NCI-H748 treated with DMSO at 0.1 percent for 48 hours (cell line): ENCODE data around the gene PTCRA.
A peak's percentile ranks its signal among the peaks of the same experiment; 100 is the strongest.

Source experiments
- DNase-seq: peaks from one replicate; lab custom pipeline; 2025; lab: John Stamatoyannopoulos, UW

The PTCRA gene

DNA sequence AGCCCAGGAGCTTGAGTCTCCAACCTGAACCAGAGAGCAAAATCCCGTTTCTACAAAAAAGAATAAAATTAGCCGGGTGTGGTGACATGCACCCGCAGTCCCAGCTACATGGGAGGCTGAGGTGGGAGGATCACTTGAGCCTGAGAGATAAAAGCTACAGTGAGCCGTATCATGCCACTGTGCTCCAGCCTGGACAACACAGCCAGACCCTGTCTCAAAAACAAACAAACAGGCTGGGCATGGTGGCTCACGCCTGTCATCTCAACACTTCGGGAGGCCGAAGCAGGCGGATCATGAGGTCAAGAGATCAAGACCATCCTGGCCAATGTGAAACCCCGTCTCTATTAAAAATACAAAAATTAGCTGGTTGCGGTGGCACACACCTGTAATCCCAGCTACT, 11.4 kb upstream of the PTCRA start:
- DNase-seq: no peak

DNA sequence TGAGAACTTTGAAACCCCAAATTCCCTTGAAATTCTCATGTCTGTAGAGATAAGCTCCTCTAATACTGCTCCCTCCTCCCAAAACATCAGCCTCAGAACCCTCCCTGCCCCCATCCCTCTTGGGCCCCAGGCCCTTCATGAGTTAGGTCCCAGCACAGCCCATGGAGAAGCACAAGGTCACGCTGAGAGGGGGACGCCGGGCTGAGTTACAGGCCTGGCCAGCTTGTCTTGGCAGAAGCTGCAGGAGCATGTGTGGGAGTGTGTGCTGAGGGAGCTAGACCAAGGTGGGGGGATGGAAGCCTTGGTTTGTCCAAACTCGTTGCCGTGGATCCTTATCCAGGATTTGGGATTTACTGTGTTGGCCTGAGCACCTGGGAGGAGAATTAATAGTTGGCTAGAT, 8.5 kb upstream of the PTCRA start:
- no peak for DNase-seq

DNA sequence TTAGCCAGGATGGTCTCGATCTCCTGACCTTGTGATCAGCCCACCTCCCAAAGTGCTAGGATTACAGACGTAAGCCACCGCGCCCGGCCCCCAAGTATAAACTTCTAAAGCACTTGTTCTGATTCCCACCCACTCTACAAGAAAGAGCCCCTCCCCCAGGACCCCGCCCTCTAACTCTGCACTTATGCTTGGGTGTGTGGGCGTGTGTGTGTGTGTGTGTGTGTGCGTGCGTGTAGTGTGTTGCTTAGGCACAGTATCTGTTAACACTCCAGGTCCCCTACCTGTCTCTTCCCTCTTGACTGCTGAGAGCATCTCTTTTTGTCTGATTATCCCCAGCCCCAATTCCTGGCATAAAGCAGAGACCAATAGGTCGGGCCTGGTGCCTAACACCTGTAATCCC, 6.0 kb upstream of the PTCRA start:
- DNase-seq: no peak

DNA sequence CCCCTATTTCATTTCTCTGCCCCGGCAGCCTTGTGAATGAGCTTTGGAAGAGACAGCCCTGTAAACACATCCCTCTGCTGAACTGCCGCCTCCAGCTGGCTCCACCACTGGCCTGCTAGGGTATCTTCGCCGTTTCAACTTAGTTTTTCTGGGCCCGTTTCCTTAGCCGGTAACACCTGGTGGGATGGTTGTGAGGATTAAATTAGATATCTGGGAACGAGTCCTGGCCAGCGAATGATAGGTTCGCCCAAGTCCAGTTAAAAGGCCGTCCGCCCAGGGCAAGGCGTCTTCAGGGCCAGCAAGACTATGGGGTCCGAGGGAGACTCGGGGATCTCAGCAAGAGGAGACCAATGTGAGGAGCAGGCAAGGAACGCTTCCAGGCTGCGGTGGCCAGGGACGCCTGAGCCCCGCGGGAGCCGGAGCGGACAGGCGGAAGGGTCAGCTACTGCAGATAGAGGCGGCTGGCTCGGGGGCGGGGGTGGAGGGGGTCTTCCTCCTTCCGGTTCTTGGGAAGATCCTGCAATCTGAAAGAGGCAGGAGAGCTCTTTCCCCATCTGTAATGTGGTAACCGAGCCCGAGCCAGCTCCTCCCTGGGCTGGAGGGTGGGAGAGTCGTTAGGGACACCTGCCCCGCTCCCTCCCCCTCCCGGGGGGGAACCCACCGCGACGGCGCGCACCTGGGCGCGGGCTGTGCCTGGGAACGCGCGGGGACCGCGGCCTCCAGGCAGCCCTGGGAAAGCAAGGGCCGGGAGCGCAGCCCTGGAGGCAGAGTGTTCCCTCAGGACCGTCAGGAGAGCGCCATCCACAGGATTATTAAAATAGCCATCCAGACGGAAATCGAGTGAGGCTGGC, 4.5 kb upstream of the PTCRA start:
- DNase-seq: no peak

DNA sequence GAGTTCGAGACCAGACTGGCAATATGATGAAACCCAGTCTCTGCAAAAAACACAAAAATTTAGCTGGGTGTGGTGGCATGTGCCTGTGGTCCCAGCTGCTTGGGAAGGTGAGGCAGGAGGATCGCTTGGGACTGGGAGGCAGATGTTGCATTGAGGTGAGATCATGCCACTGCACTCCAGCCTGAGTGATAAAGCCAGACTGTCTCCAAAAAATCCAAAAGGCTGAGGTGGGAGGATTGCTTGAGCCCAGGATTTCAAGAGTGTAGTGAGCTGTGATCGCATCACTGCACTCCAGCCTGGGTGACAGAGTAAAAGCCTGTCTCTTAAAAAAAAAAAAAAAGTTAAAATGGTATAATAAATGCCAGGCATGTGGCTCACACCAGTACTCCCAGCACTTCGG, 1.3 kb upstream of the PTCRA start:
- DNase-seq: no peak

DNA sequence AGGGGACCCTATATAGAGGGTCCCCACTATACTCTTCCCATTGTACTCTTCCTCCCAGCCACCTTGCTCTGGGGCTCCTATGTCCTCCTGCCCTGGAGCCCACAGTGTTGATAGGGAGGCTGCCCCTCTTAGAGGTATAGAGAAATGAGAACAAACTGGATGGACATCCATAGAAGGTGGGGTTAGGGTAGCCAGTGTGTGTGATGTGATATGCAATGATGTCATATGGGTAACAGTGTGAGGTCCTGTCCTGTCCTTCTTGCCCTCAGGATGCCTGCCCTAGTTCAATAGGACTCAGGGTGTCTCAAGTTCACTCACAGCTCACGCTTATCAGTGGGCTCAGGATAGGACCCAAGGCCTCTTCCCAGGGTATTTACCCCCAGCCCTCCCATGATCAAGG, 435 bp downstream of the PTCRA start:
- DNase-seq: no peak

DNA sequence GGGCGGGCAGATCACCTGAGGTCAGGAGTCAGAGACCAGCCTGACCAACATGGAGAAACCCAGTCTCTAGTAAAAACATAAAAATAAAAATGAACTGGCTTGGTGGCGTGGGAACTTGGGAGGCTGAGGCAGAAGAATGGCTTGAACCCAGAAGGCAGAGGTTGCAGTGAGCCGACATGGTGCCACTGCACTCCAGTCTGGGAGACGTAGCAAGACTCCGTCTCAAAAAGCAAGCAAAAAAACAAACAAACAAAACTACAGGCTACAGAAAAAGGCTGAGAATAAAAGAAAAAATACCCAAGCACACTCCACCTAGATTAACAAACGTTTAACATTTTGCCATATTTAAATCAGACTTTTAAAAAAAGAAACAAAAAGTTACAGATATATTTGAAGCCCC, 5.9 kb downstream of the PTCRA start:
- no peak for DNase-seq

DNA sequence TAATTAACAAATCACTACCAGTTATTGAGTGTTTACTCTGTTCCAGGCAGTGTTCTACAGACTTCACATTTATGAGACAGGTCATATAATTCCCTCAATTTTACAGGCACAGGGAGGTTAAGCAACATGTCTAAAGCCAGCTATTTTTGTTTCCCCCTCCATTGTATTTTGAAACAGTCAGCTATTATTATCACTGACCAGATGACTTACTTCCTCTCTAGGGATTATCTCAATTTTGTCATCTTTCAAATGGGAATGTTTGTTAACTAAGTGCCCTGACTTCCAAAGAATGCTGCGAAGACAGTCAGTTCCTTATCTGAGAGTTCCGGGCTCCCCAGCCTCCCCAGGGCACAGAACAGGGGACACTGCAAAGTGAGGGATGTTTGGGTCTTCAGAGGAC, 7.8 kb downstream of the PTCRA start:
- no peak for DNase-seq

DNA sequence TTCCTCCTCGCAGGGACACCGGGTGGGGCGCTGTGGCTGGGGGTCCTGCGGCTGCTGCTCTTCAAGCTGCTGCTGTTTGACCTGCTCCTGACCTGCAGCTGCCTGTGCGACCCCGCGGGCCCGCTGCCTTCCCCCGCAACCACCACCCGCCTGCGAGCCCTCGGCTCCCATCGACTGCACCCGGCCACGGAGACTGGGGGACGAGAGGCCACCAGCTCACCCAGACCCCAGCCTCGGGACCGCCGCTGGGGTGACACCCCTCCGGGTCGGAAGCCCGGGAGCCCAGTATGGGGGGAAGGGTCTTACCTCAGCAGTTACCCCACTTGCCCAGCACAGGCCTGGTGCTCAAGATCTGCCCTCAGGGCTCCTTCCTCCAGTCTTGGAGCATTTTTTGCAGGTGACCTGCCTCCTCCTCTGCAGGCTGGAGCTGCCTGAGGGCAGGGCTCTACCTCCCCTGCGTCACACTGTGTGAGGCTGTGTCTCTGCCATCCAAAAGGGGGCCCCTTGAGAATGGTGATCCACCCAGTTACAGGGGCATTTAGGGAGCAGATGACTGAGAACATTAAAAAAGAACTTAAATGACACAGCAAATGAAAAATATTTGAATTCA, 9.5 kb downstream of the PTCRA start:
- no peak for DNase-seq

DNA sequence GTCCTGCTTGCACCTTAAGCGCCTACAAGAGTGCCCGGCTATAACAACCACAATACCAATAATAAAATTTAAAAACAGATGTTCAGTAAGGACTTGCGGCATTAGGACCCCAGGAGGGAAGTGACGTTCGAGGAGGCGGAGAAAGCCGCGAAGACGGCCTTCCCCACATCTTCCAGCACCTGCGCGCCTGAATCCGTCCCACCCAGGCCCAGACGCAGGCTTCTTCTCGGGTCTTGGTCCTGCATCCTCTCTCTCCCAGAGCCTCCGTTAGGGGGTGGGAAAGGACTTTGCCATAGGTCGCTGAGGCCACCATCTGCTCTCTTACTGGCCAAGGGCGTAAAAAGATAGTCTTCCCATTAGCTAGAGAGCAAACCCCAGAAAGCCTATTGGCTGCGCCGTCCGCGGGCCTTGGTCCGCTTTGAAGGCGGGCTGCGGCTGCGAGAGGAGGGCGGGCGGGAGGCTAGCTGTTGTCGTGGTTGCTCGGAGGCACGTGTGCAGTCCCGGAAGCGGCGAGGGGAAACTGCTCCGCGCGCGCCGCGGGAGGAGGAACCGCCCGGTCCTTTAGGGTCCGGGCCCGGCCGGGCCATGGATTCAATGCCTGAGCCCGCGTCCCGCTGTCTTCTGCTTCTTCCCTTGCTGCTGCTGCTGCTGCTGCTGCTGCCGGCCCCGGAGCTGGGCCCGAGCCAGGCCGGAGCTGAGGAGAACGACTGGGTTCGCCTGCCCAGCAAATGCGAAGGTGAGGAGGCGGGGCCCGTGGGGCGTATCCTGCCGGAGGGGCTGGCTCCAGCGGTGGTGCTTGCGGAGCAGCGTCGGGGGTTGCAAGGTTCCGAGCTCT, 13.3 kb downstream of the PTCRA start, which contains the start of gene CNPY3:
CNPY3 (plus strand) TSS at position 495 of the 835 bp plus-strand sequence; CDS start at position 586, 91 bp downstream.
- DNase-seq: peak; percentile 98

DNA sequence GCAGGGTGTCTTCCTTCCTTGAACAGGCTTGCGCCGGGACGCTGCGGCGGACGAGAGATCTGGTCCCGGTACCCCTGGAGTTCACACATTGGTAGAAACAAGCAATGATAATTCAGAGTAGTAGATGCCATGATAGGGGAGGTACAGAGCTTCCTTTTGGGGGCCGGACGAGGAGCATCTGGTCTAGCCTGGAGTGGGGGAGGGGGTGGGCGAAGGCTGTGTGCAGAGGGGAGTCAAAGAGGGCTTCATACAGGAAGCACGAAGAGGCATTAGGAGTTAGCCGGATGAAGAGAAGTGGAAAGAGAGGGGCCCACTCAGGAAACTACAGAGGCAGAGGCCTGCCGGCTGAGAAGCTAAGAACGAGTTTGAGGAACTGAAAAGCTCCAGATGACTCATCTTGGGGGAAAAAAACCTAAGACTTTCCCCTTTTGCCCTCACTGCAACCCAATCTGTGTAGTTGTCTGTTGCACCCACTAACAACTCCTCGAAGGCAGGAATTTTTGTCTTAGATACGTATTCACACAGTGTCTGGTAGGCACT, 14.0 kb downstream of the PTCRA start:
- DNase-seq: peak; percentile 75

DNA sequence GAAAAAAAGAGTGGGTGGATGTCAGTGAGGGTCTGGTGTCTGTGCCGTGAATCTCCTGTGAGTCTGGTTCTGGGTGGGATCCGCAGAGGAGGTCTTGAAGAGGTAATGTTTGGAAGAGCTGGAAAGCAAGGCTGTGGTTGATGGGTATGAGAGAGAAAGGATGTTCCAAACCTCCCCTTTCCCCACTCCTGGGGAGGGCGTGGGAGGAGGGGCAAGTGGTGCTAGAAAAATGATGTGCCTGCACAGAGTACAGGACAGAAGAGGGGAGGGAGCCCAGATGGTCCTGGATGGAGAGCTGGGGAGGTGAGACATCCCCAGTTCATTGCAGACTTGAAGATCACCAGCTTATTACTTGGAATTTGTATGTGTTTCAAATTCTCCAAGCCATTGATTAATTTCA, 16.6 kb downstream of the PTCRA start:
- no peak for DNase-seq

DNA sequence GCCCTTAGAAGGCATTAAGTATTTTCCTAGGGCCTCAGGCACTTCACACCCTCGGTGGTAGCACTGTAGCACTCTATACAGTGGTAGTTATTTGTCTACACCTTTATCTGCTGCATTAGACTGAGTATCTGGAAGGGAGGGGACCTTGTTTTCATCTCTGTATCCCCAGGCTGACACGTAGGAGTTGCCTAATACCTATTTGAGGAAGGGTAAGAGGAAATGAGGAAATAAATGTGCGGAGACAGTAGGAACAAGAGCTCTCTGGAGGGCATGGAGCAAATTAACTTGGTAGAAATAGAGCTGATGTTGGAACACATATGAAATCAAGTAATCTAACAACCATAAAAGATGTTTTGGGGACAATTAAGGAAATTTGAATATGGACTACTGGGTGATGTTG, 17.4 kb downstream of the PTCRA start:
- DNase-seq: no peak

DNA sequence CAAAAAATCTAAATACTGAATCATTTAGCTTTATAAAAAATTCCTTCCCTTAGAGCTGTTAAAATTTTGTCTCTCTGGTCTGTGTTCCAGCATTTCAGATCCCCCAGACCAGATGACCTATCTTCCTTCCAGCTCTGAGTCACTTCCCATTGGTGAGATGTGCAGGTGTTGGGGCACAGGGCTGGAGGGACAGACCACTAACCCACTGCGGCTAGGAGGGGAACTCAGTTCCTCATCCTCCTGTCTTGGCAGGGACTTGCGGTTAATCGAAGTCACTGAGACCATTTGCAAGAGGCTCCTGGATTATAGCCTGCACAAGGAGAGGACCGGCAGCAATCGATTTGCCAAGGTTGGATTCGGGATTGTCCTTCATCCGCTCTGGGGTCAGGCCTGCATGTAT, 19.5 kb downstream of the PTCRA start:
- DNase-seq: no peak

DNA sequence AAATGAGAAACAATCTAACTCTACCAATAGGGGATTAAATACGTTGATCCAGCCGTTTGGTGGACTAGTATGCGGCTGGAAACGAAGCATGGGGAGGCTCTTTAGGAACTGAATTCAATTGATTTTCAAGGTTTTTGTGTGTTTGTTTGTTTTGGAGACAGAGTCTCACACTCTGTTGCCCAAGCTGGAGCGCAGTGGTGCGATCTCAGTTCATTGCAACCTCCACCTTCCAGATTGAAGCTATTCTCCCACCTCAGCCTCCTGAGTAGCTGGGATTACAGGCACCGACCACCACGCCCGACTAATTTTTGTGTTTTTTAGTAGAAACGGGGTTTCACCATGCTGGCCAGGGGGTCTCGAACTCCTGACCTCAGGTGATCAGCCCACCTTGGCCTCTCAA, 20.5 kb downstream of the PTCRA start:
- DNase-seq: no peak

DNA sequence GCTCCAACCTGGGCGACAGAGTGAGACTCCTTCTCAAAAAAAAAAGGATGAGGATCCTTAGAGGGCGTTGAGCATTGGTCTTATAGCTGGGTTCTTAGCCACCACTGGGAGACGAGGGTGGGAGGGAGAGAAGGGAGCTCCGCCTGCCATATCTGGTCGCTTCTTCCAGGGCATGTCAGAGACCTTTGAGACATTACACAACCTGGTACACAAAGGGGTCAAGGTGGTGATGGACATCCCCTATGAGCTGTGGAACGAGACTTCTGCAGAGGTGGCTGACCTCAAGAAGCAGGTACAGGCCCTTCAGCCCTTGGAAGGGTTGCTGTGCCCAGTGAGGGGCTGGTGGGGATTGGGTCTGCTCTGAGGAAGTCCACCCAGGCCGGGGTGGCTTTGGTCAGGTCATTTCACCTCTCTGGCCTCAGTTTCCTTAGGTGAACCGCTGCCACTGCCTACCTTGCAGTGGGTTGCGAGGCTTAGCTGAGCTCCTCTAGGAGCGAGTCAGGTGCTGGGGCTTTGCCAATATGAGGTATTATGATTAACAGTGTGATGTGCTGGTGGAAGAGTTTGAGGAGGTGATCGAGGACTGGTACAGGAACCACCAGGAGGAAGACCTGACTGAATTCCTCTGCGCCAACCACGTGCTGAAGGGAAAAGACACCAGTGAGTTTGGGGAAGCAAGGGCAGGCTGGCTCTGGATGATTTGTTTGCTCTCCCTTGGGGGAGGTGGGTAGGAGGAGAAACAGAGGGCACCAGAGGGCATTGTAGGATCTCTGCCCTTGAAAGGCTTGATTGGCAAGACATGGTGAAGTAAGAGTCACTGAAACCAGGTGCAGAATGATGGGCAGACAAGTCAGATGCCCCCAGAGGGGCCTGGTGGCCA, 21.9 kb downstream of the PTCRA start:
- no peak for DNase-seq

DNA sequence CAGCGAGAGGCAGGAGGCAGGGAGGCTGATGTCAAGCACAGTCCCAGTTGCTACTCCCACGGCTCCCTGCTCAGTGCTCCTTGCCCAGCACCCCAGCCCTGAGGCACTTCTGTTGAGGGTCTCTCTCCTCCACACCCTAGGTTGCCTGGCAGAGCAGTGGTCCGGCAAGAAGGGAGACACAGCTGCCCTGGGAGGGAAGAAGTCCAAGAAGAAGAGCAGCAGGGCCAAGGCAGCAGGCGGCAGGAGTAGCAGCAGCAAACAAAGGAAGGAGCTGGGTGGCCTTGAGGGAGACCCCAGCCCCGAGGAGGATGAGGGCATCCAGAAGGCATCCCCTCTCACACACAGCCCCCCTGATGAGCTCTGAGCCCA, 22.6 kb downstream of the PTCRA start:
- no peak for DNase-seq

DNA sequence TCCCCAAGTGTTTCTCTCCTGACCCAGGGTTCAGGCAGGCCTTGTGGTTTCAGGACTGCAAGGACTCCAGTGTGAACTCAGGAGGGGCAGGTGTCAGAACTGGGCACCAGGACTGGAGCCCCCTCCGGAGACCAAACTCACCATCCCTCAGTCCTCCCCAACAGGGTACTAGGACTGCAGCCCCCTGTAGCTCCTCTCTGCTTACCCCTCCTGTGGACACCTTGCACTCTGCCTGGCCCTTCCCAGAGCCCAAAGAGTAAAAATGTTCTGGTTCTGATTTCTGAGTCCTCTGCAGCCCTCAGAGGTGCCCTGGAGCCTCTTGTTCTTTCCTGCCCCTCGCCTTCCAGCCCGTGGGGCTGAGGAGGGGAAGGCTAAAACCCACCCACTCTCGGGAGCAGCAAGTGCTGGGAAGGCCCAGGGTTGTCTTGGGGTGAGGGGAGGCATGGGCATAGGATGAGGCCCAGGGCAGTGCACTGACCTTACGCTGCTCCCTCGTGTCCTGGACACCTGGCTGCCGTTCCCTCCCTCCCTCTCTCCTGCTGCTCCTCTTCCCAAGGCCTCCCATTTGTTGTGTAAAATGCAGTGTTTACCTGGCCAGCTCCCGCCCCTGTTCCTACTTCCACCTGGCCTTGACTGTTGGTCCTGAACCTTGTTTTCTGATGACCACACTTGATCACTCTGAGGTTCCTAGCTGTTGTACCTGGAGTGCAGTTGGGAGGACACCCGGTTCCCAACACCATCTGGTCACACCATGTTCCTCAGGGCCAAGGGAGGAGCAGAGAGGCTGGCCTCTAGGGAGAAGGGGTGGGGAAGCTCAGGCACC, 23.3 kb downstream of the PTCRA start:
- DNase-seq: no peak

DNA sequence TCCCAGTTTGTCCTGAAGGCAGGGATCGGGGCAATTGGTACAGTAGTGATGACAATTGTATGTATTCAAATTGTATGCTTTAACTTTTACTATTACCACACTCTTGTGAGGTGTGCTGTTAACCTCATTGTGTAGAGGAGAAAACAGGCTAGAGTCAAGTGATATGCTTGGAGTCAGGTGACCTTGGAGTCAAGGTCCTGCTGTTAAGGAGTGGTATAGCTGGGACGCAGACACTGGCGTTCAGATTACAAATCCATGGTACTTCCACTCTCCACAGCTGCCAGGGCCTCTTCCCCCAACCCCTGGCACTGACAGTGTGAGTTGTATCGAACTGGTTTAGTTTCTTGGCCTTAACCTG, 23.9 kb downstream of the PTCRA start:
- DNase-seq: no peak

DNA sequence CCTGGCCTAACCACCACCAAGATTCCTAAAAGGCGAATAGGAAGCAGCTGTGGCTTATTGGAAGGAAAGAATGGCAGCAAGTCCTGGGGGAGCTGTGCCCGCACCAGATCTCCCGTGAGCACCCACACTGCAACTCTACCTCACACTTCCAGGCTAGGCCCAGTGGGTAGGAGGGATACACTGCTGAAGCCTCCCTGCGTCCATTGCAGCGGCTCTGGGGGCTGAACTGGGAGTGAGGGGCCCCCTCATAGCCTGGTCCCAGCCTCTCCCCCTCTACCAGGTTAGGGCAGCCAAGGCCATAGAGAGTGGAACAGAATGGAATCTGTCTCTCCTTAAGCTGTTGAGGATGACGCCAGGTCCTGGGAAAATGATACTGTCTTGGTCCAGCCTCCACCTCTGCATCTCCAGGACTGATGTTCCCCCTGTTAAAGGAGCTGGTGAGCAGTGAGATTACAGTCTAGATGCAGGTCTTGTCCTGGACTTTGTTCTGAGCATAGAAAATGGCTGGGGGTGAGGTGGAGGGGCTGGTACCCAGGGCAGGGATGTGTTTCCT, 24.7 kb downstream of the PTCRA start:
- DNase-seq: no peak
